HG03039 (cell line): ENCODE data around the gene CCAR1.
"Not testable (repeated sequence)": the region's sequence is repeated elsewhere in the genome, so short reads cannot be mapped to it uniquely, and the experiment has no call there.

Experiments used
- ATAC-seq: cut with Tn5 transposase; IDR thresholded peaks from one replicate; pipeline ENCODE4 v1.9.1; 2021; ENCODE audit warnings: mild to moderate bottlenecking, moderate library complexity; ENCODE audit not compliant: unreplicated experiment

Gene CCAR1

GRCh38 chr10:68827592-68827959 lies 106.5 kb downstream of the CCAR1 start:
- ATAC-seq: not testable (repeated sequence)

GRCh38 chr10:68828083-68828601 lies 107.1 kb downstream of the CCAR1 start:
- ATAC-seq: not testable (repeated sequence)

- no peak for ATAC-seq
Measured at GRCh38 chr10:68828833-68829232, 107.8 kb downstream of the CCAR1 start.

- no peak for ATAC-seq
Measured at GRCh38 chr10:68829521-68829920, 108.5 kb downstream of the CCAR1 start.

GRCh38 chr10:68829952-68830351 lies 108.9 kb downstream of the CCAR1 start:
- no peak for ATAC-seq

GRCh38 chr10:68831961-68832455 lies 111.0 kb downstream of the CCAR1 start:
- ATAC-seq: no peak

- no peak for ATAC-seq
Measured at GRCh38 chr10:68832601-68833000, 111.6 kb downstream of the CCAR1 start.

- ATAC-seq: no peak
Measured at GRCh38 chr10:68837626-68838322, 116.7 kb downstream of the CCAR1 start.

- ATAC-seq: not testable (repeated sequence)
Measured at GRCh38 chr10:68840650-68841049, 119.6 kb downstream of the CCAR1 start.
